H1 (cell line): Measurements from ENCODE around the gene TFR2. TPM values are rescaled to one million over a fixed set of nuclear protein-coding genes. Genes with fewer than 3 reads are reported as not detected.

Source experiments
- CTCF ChIA-PET: fragments of 300-600 bp; sonication (Branson Sonifier 250); formaldehyde crosslinking; loops from one replicate; lab custom pipeline; 2021; ENCODE audit not compliant: partially characterized antibody; lab: Charles Lee
- POLR2A ChIA-PET: fragments of 300-600 bp; sonication (Branson Sonifier 250); formaldehyde crosslinking; loops from one replicate; lab custom pipeline; 2021; ENCODE audit warnings: inconsistent platforms; ENCODE audit not compliant: partially characterized antibody; lab: Charles Lee
- DNase-seq, 2 experiments: peaks; one replicate each; pipeline versions ENCODE4 v3.0.0 to v3.0.0-alpha.2; 2010 to 2022; ENCODE audit warnings: low spot score in 2 of 2, low read depth in 1 of 2, mixed read lengths in 1 of 2
- FAIRE-seq: peaks from 2 replicates; lab custom pipeline; 2011; peaks lifted over from hg19 to GRCh38; lab: Jason Lieb, UNC
- H2AFZ ChIP-seq: 2 replicates; pipeline ENCODE4 v1.8.1; 2012; ENCODE audit warnings: low read length, inconsistent platforms
- H2AK5ac ChIP-seq: 2 replicates; pipeline ENCODE4 v1.6.1; 2013; ENCODE audit warnings: low read depth, low read length
- H2BK120ac ChIP-seq: replicated peaks from 2 replicates; pipeline ENCODE3; 2013; ENCODE audit warnings: low read depth, low read length, inconsistent platforms
- H2BK12ac ChIP-seq: 2 replicates; pipeline ENCODE4 v1.6.1; 2013; ENCODE audit warnings: low read depth, low read length
- H2BK15ac ChIP-seq: 2 replicates; pipeline ENCODE4 v1.6.1; 2013; ENCODE audit warnings: low read length
- H2BK20ac ChIP-seq: 2 replicates; pipeline ENCODE4 v1.6.1; 2013; ENCODE audit warnings: low read length
- H2BK5ac ChIP-seq: 2 replicates; pipeline ENCODE4 v1.6.1; 2013; ENCODE audit warnings: low read depth, low read length
- H3K14ac ChIP-seq: 2 replicates; pipeline ENCODE4 v1.6.1; 2013; ENCODE audit warnings: inconsistent platforms; ENCODE audit not compliant: insufficient read length
- H3K18ac ChIP-seq: 2 replicates; pipeline ENCODE4 v1.6.1; 2013; ENCODE audit warnings: low read length; ENCODE audit errors: extremely low read depth
- H3K23ac ChIP-seq: 2 replicates; pipeline ENCODE4 v1.6.1; 2013; ENCODE audit warnings: inconsistent platforms; ENCODE audit not compliant: insufficient read length
- H3K23me2 ChIP-seq: 2 replicates; pipeline ENCODE4 v1.6.1; 2013; ENCODE audit warnings: low read depth, low read length
- H3K27ac ChIP-seq: 2 replicates; pipeline ENCODE4 v1.6.1; 2011; ENCODE audit warnings: low read depth, low read length, inconsistent platforms
- H3K27me3 ChIP-seq, 4 experiments: replicated peaks in 1 of 4; 1 replicate in 1 of 4; 2 replicates in 3 of 4; pipeline versions ENCODE4 v1.6.1 to v1.8.1; 2011 to 2013; ENCODE audit warnings: low read length in 3 of 4, mild to moderate bottlenecking in 3 of 4, inconsistent platforms in 2 of 4, mixed read lengths in 2 of 4, moderate library complexity in 1 of 4; ENCODE audit not compliant: control insufficient read depth in 3 of 4, insufficient read depth in 3 of 4; ENCODE audit errors: extremely low read depth in 1 of 4
- H3K36me3 ChIP-seq, 4 experiments: 2 replicates each; pipeline versions ENCODE4 v1.6.1 to v1.8.1; 2011 to 2013; ENCODE audit warnings: mild to moderate bottlenecking in 4 of 4, low read length in 3 of 4, moderate library complexity in 2 of 4, control low read depth in 1 of 4, inconsistent platforms in 1 of 4; ENCODE audit not compliant: insufficient read depth in 4 of 4, control insufficient read depth in 2 of 4
- H3K4ac ChIP-seq: replicated peaks from 2 replicates; pipeline ENCODE3; 2013; ENCODE audit warnings: low read length, low read depth, mixed read lengths, inconsistent platforms; ENCODE audit not compliant: insufficient read length
- H3K4me1 ChIP-seq, 4 experiments: replicated peaks in 1 of 4; 1 replicate in 1 of 4; 2 replicates in 3 of 4; pipeline versions ENCODE4 v1.6.1 to v1.8.1; 2011 to 2013; ENCODE audit warnings: low read length in 3 of 4, inconsistent platforms in 2 of 4, mixed read lengths in 1 of 4; ENCODE audit not compliant: insufficient read depth in 4 of 4, control insufficient read depth in 3 of 4
- H3K4me2 ChIP-seq, 2 experiments: 2 replicates each; pipeline versions ENCODE4 v1.6.1 to v1.8.1; 2011 to 2013; ENCODE audit warnings: low read depth in 2 of 2, low read length in 2 of 2, control low read depth in 1 of 2, inconsistent platforms in 1 of 2, mild to moderate bottlenecking in 1 of 2; ENCODE audit not compliant: insufficient read depth in 1 of 2
- H3K4me3 ChIP-seq, 4 experiments: fragments of 200-600, 300-600 bp in 1 of 4; sonication (generic), shearing (Covaris generic), sonication (Bioruptor Twin) in 1 of 4; 2 replicates each; pipeline versions ENCODE4 v1.5.1 to v1.8.1; 2011 to 2016; ENCODE audit warnings: low read length in 4 of 4, low read depth in 3 of 4, control low read depth in 2 of 4, inconsistent platforms in 2 of 4, mild to moderate bottlenecking in 2 of 4, mixed read lengths in 1 of 4, moderate library complexity in 1 of 4; ENCODE audit not compliant: insufficient read depth in 2 of 4; ENCODE audit errors: extremely low read depth in 1 of 4
- H3K56ac ChIP-seq: replicated peaks from 2 replicates; pipeline ENCODE3; 2013; ENCODE audit warnings: low read depth, mild to moderate bottlenecking, mixed read lengths, low read length, inconsistent platforms; ENCODE audit not compliant: insufficient read length
- H3K79me1 ChIP-seq: 2 replicates; pipeline ENCODE4 v1.6.1; 2013; ENCODE audit warnings: low read depth, low read length, control low read depth
- H3K79me2 ChIP-seq, 2 experiments: 2 replicates each; pipeline versions ENCODE4 v1.6.1 to v1.8.1; 2012 to 2013; ENCODE audit warnings: low read length in 2 of 2, mild to moderate bottlenecking in 2 of 2, inconsistent platforms in 1 of 2; ENCODE audit not compliant: insufficient read depth in 2 of 2, control insufficient read depth in 1 of 2
- H3K9ac ChIP-seq, 4 experiments: replicated peaks in 1 of 4; 1 replicate in 1 of 4; 2 replicates in 3 of 4; pipeline versions ENCODE4 v1.6.1 to v1.8.1; 2011 to 2013; ENCODE audit warnings: low read depth in 3 of 4, low read length in 3 of 4, control low read depth in 2 of 4, mild to moderate bottlenecking in 2 of 4, moderate library complexity in 2 of 4, inconsistent platforms in 1 of 4; ENCODE audit errors: extremely low read depth in 1 of 4
- H3K9me3 ChIP-seq, 2 experiments: 2 replicates each; pipeline versions ENCODE4 v1.6.1 to v1.8.1; 2012 to 2013; ENCODE audit warnings: mild to moderate bottlenecking in 2 of 2, moderate library complexity in 2 of 2, control low read depth in 1 of 2, inconsistent platforms in 1 of 2, low read depth in 1 of 2, low read length in 1 of 2, mixed read lengths in 1 of 2; ENCODE audit not compliant: insufficient read depth in 2 of 2
- H4K20me1 ChIP-seq, 2 experiments: replicated peaks in 1 of 2; 2 replicates each; pipeline versions ENCODE3 to v1.8.1; 2011 to 2013; ENCODE audit warnings: inconsistent platforms in 2 of 2, low read length in 2 of 2, mild to moderate bottlenecking in 1 of 2; ENCODE audit not compliant: insufficient read depth in 2 of 2, control insufficient read depth in 1 of 2
- H4K5ac ChIP-seq: 2 replicates; pipeline ENCODE4 v1.6.1; 2013; ENCODE audit warnings: low read length, low read depth, mixed read lengths, inconsistent platforms; ENCODE audit not compliant: insufficient read length
- H4K8ac ChIP-seq: 2 replicates; pipeline ENCODE4 v1.8.0; 2013; ENCODE audit warnings: mild to moderate bottlenecking, moderate library complexity, low read length, inconsistent platforms; ENCODE audit not compliant: insufficient read depth; ENCODE audit errors: extremely low read depth
- H4K91ac ChIP-seq: replicated peaks from 2 replicates; pipeline ENCODE3; 2013; ENCODE audit warnings: low read length, mixed read lengths, inconsistent platforms; ENCODE audit not compliant: insufficient read length
- KDM4A ChIP-seq: IDR thresholded peaks from one replicate; pipeline ENCODE4 v1.7.1; 2012; ENCODE audit warnings: low read depth, mild to moderate bottlenecking, moderate library complexity, low read length, inconsistent platforms; ENCODE audit not compliant: severe bottlenecking
- POLR2A ChIP-seq, 2 experiments: IDR thresholded peaks; 1 replicate in 1 of 2; 2 replicates in 1 of 2; pipeline ENCODE4 v1.6.1; 2011; ENCODE audit warnings: low read depth in 2 of 2, low read length in 2 of 2, mild to moderate bottlenecking in 2 of 2; ENCODE audit errors: control extremely low read depth in 1 of 2
- SP1 ChIP-seq: IDR thresholded peaks from 2 replicates; pipeline ENCODE4 v1.6.1; 2011; ENCODE audit warnings: low read depth, low read length
- WGBS, 2 experiments: shearing (Covaris generic) in 1 of 2; methylation state at CpG; one replicate each; pipeline versions ENCODE4 v1.1.6 to v1.1.7; 2013 to 2015; ENCODE audit warnings: low lambda C conversion rate in 2 of 2, mixed read lengths in 2 of 2, inconsistent platforms in 1 of 2, low coverage in 1 of 2, missing lambda C conversion rate in 1 of 2; ENCODE audit not compliant: insufficient replicate concordance in 2 of 2, insufficient coverage in 1 of 2, insufficient read length in 1 of 2; ENCODE audit errors: extremely low coverage in 1 of 2, missing lambda C conversion rate in 1 of 2; 5-methylcytosine and 5-hydroxymethylcytosine counted together
- polyA plus RNA-seq, 7 experiments: library from polyadenylated mRNA; depleted of rRNA in 3 of 7; stranded (reverse) in 5 of 7; unstranded in 2 of 7; fragments of >200 nt in 5 of 7; fragments of 200-250 nt in 2 of 7; gene quantifications; 1 replicate in 5 of 7; 2 replicates in 1 of 7; 4 replicates in 1 of 7; pipeline versions ENCODE4 v1.2.1 to v1.2.3, GENCODE V29; 2011 to 2013; ENCODE audit warnings: missing spikeins in 2 of 7, mixed read lengths in 2 of 7
- total RNA-seq: library from RNA; stranded (reverse); fragmentation: NEBNext Ultra II Directional; extraction: Animal tissue kit (Norgen Biotek cat#: 25700); gene quantifications from 2 replicates; pipeline ENCODE4 v1.2.1, GENCODE V29; 2021

The TFR2 gene
- total and polyA plus RNA-seq, 2 of the 8 experiments (the other 6 are each of a cell fraction or from before 2014, with no cell fraction given): 4.6 to 5.7 TPM

DNA sequence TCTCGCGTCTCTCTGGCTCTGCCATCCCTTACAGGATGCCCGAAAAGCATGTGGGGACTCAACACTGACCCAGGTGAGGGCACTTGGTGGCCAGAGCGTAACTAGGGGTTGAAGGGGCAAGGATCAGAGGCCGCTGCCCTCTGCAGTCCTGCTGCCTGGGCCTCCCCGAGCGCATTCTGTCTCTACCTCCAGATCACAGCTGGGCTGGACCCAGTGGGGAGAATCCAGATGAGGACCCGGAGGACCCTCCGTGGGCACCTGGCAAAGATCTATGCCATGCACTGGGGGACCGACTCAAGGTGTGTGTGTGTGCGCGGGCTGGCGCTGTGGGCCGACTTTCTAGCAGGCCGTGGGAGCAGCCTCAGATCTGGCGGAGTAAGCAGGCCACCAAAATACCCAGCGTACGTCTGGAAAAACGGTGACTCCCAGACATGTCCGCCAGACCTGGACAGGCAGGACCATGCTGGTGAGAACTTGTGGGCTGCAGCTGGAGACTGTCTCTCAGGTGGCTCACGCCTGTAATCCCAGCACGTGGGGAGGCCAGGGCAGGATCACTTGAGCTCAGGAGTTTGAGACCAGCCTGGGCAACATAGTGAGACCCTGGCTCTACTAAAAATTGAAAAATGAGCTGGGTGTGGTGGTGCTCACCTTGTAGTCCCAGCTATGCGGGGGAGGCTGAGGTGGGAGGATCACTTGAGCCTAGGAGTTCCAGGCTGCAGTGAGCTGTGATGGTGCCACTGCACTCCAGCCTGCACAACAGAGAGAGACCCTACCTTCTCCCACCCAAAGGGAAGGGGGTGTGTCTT, 35.4 kb upstream of the TFR2 start:
- Histone ChIP-seq H3K56ac (no peak overlapping the region), H3K27me3 (peaks cover 0 to 8% (median 6%) of the 10 kb centered on the region in 4 experiments; a peak in 4 of 7 replicates), H2BK12ac (no peak overlapping the region), H2BK15ac (no peak overlapping the region), H3K4me3 (peak overlapping the region in 3 of 4 experiments; percentile 18 to 99 (median 79); a peak in 5 of 8 replicates), H3K18ac (no peak overlapping the region), H3K9me3 (no peaks in the 10 kb centered on the region), H4K5ac (no peak overlapping the region), H3K4me2 (peak overlapping the region; percentile 58 to 87), H2AFZ (no peak overlapping the region), H2BK5ac (no peak overlapping the region), H3K14ac (no peak overlapping the region), H3K79me1 (peaks cover 3% of the 10 kb centered on the region), H3K4ac (no peak overlapping the region), H4K8ac (peak overlapping the region; percentile 78; the same call in 1 of the 2 replicates), H3K9ac (peak overlapping the region in 1 of 4 experiments; percentile 44; a peak in 3 of 7 replicates), H3K4me1 (peaks cover 0 to 7% (median 4%) of the 10 kb centered on the region in 4 experiments; a peak in 6 of 7 replicates), H4K20me1 (peaks cover 13 to 25% of the 10 kb centered on the region in 2 experiments), H3K79me2 (no peaks in the 10 kb centered on the region), H3K27ac (no peak overlapping the region), H2AK5ac (peak overlapping the region; percentile 94; the same call in 1 of the 2 replicates), H4K91ac (no peak overlapping the region), H3K36me3 (peaks cover 3 to 50% (median 21%) of the 10 kb centered on the region in 4 experiments; a peak in 7 of 8 replicates), H3K23me2 (peaks cover 11% of the 10 kb centered on the region; the same call in 1 of the 2 replicates), H3K23ac (no peak overlapping the region), H2BK20ac (no peak overlapping the region), H2BK120ac (no peak overlapping the region)
- no peak for TF ChIP-seq SP1
- TF ChIP-seq POLR2A (IDR thresholded peaks at IDR 0.05; ENCODE audit: control extremely low read depth in 1 of 2, low read depth in 2 of 2, low read length in 2 of 2): 0 out of 3 replicates have a peak, but pooled peaks of 1 of the 2 experiments have one; percentile 8
- TF ChIP-seq KDM4A: no peak
- CTCF ChIA-PET: interaction anchor here (1.2 to 20.7 kb wide), 7 partner anchors 9 to 63 kb away, joined by 3 to 254 read pairs (median 7); partner anchors contain the start of genes GIGYF1 and POP7
- FAIRE-seq (no peak), DNase-seq (no peak)
- POLR2A ChIA-PET: interaction anchor here (0.6 to 10.3 kb wide), 20 partner anchors 13 to 198 kb away, joined by 3 to 257 read pairs (median 3); partner anchors contain the start of genes EPO, FBXO24, GIGYF1 and PCOLCE
- WGBS, 2 experiments: 96% methylated on average over 22 of the region's 23 CpGs; no CpG with 5 or more reads in 1 of the 2 experiments
